H1 (cell line): Measurements from ENCODE around the gene MEGF9. TPM values are rescaled to one million over a fixed set of nuclear protein-coding genes. Genes with fewer than 3 reads are reported as not detected.

Experiments
- CTCF ChIA-PET: fragments of 300-600 bp; sonication (Branson Sonifier 250); formaldehyde crosslinking; loops from one replicate; lab custom pipeline; 2021; ENCODE audit not compliant: partially characterized antibody; lab: Charles Lee
- POLR2A ChIA-PET: fragments of 300-600 bp; sonication (Branson Sonifier 250); formaldehyde crosslinking; loops from one replicate; lab custom pipeline; 2021; ENCODE audit warnings: inconsistent platforms; ENCODE audit not compliant: partially characterized antibody; lab: Charles Lee
- DNase-seq, 2 experiments: peaks; one replicate each; pipeline versions ENCODE4 v3.0.0 to v3.0.0-alpha.2; 2010 to 2022; ENCODE audit warnings: low spot score in 2 of 2, low read depth in 1 of 2, mixed read lengths in 1 of 2
- FAIRE-seq: peaks from 2 replicates; lab custom pipeline; 2011; peaks lifted over from hg19 to GRCh38; lab: Jason Lieb, UNC
- H2AFZ ChIP-seq: 2 replicates; pipeline ENCODE4 v1.8.1; 2012; ENCODE audit warnings: low read length, inconsistent platforms
- H2AK5ac ChIP-seq: 2 replicates; pipeline ENCODE4 v1.6.1; 2013; ENCODE audit warnings: low read depth, low read length
- H2BK120ac ChIP-seq: replicated peaks from 2 replicates; pipeline ENCODE3; 2013; ENCODE audit warnings: low read depth, low read length, inconsistent platforms
- H2BK12ac ChIP-seq: 2 replicates; pipeline ENCODE4 v1.6.1; 2013; ENCODE audit warnings: low read depth, low read length
- H2BK15ac ChIP-seq: 2 replicates; pipeline ENCODE4 v1.6.1; 2013; ENCODE audit warnings: low read length
- H2BK20ac ChIP-seq: 2 replicates; pipeline ENCODE4 v1.6.1; 2013; ENCODE audit warnings: low read length
- H2BK5ac ChIP-seq: 2 replicates; pipeline ENCODE4 v1.6.1; 2013; ENCODE audit warnings: low read depth, low read length
- H3K14ac ChIP-seq: 2 replicates; pipeline ENCODE4 v1.6.1; 2013; ENCODE audit warnings: inconsistent platforms; ENCODE audit not compliant: insufficient read length
- H3K18ac ChIP-seq: 2 replicates; pipeline ENCODE4 v1.6.1; 2013; ENCODE audit warnings: low read length; ENCODE audit errors: extremely low read depth
- H3K23ac ChIP-seq: 2 replicates; pipeline ENCODE4 v1.6.1; 2013; ENCODE audit warnings: inconsistent platforms; ENCODE audit not compliant: insufficient read length
- H3K23me2 ChIP-seq: 2 replicates; pipeline ENCODE4 v1.6.1; 2013; ENCODE audit warnings: low read depth, low read length
- H3K27ac ChIP-seq: 2 replicates; pipeline ENCODE4 v1.6.1; 2011; ENCODE audit warnings: low read depth, low read length, inconsistent platforms
- H3K27me3 ChIP-seq, 4 experiments: replicated peaks in 1 of 4; 1 replicate in 1 of 4; 2 replicates in 3 of 4; pipeline versions ENCODE4 v1.6.1 to v1.8.1; 2011 to 2013; ENCODE audit warnings: low read length in 3 of 4, mild to moderate bottlenecking in 3 of 4, inconsistent platforms in 2 of 4, mixed read lengths in 2 of 4, moderate library complexity in 1 of 4; ENCODE audit not compliant: control insufficient read depth in 3 of 4, insufficient read depth in 3 of 4; ENCODE audit errors: extremely low read depth in 1 of 4
- H3K36me3 ChIP-seq, 4 experiments: 2 replicates each; pipeline versions ENCODE4 v1.6.1 to v1.8.1; 2011 to 2013; ENCODE audit warnings: mild to moderate bottlenecking in 4 of 4, low read length in 3 of 4, moderate library complexity in 2 of 4, control low read depth in 1 of 4, inconsistent platforms in 1 of 4; ENCODE audit not compliant: insufficient read depth in 4 of 4, control insufficient read depth in 2 of 4
- H3K4ac ChIP-seq: replicated peaks from 2 replicates; pipeline ENCODE3; 2013; ENCODE audit warnings: low read length, low read depth, mixed read lengths, inconsistent platforms; ENCODE audit not compliant: insufficient read length
- H3K4me1 ChIP-seq, 4 experiments: replicated peaks in 1 of 4; 1 replicate in 1 of 4; 2 replicates in 3 of 4; pipeline versions ENCODE4 v1.6.1 to v1.8.1; 2011 to 2013; ENCODE audit warnings: low read length in 3 of 4, inconsistent platforms in 2 of 4, mixed read lengths in 1 of 4; ENCODE audit not compliant: insufficient read depth in 4 of 4, control insufficient read depth in 3 of 4
- H3K4me2 ChIP-seq, 2 experiments: 2 replicates each; pipeline versions ENCODE4 v1.6.1 to v1.8.1; 2011 to 2013; ENCODE audit warnings: low read depth in 2 of 2, low read length in 2 of 2, control low read depth in 1 of 2, inconsistent platforms in 1 of 2, mild to moderate bottlenecking in 1 of 2; ENCODE audit not compliant: insufficient read depth in 1 of 2
- H3K4me3 ChIP-seq, 4 experiments: fragments of 200-600, 300-600 bp in 1 of 4; sonication (generic), shearing (Covaris generic), sonication (Bioruptor Twin) in 1 of 4; 2 replicates each; pipeline versions ENCODE4 v1.5.1 to v1.8.1; 2011 to 2016; ENCODE audit warnings: low read length in 4 of 4, low read depth in 3 of 4, control low read depth in 2 of 4, inconsistent platforms in 2 of 4, mild to moderate bottlenecking in 2 of 4, mixed read lengths in 1 of 4, moderate library complexity in 1 of 4; ENCODE audit not compliant: insufficient read depth in 2 of 4; ENCODE audit errors: extremely low read depth in 1 of 4
- H3K56ac ChIP-seq: replicated peaks from 2 replicates; pipeline ENCODE3; 2013; ENCODE audit warnings: low read depth, mild to moderate bottlenecking, mixed read lengths, low read length, inconsistent platforms; ENCODE audit not compliant: insufficient read length
- H3K79me1 ChIP-seq: 2 replicates; pipeline ENCODE4 v1.6.1; 2013; ENCODE audit warnings: low read depth, low read length, control low read depth
- H3K79me2 ChIP-seq, 2 experiments: 2 replicates each; pipeline versions ENCODE4 v1.6.1 to v1.8.1; 2012 to 2013; ENCODE audit warnings: low read length in 2 of 2, mild to moderate bottlenecking in 2 of 2, inconsistent platforms in 1 of 2; ENCODE audit not compliant: insufficient read depth in 2 of 2, control insufficient read depth in 1 of 2
- H3K9ac ChIP-seq, 4 experiments: replicated peaks in 1 of 4; 1 replicate in 1 of 4; 2 replicates in 3 of 4; pipeline versions ENCODE4 v1.6.1 to v1.8.1; 2011 to 2013; ENCODE audit warnings: low read depth in 3 of 4, low read length in 3 of 4, control low read depth in 2 of 4, mild to moderate bottlenecking in 2 of 4, moderate library complexity in 2 of 4, inconsistent platforms in 1 of 4; ENCODE audit errors: extremely low read depth in 1 of 4
- H3K9me3 ChIP-seq, 2 experiments: 2 replicates each; pipeline versions ENCODE4 v1.6.1 to v1.8.1; 2012 to 2013; ENCODE audit warnings: mild to moderate bottlenecking in 2 of 2, moderate library complexity in 2 of 2, control low read depth in 1 of 2, inconsistent platforms in 1 of 2, low read depth in 1 of 2, low read length in 1 of 2, mixed read lengths in 1 of 2; ENCODE audit not compliant: insufficient read depth in 2 of 2
- H4K20me1 ChIP-seq, 2 experiments: replicated peaks in 1 of 2; 2 replicates each; pipeline versions ENCODE3 to v1.8.1; 2011 to 2013; ENCODE audit warnings: inconsistent platforms in 2 of 2, low read length in 2 of 2, mild to moderate bottlenecking in 1 of 2; ENCODE audit not compliant: insufficient read depth in 2 of 2, control insufficient read depth in 1 of 2
- H4K5ac ChIP-seq: 2 replicates; pipeline ENCODE4 v1.6.1; 2013; ENCODE audit warnings: low read length, low read depth, mixed read lengths, inconsistent platforms; ENCODE audit not compliant: insufficient read length
- H4K8ac ChIP-seq: 2 replicates; pipeline ENCODE4 v1.8.0; 2013; ENCODE audit warnings: mild to moderate bottlenecking, moderate library complexity, low read length, inconsistent platforms; ENCODE audit not compliant: insufficient read depth; ENCODE audit errors: extremely low read depth
- H4K91ac ChIP-seq: replicated peaks from 2 replicates; pipeline ENCODE3; 2013; ENCODE audit warnings: low read length, mixed read lengths, inconsistent platforms; ENCODE audit not compliant: insufficient read length
- ASH2L ChIP-seq: fragments of 200-600, 300-600 bp; sonication (generic); IDR thresholded peaks from one replicate; pipeline ENCODE4 v1.7.1; 2017; ENCODE audit warnings: low read length
- BACH1 ChIP-seq: IDR thresholded peaks from 2 replicates; pipeline ENCODE4 v1.6.1; 2012; ENCODE audit warnings: low read length, improper control_type of control experiment
- BCL11A ChIP-seq, 2 experiments: IDR thresholded peaks; one replicate each; pipeline ENCODE4 v1.6.1; 2011; ENCODE audit warnings: low read depth in 2 of 2, low read length in 2 of 2, mild to moderate bottlenecking in 2 of 2
- CBX5 ChIP-seq: fragments of 300-800, 300-1000 bp; sonication (generic); IDR thresholded peaks from 2 replicates; pipeline ENCODE4 v1.7.1; 2016; ENCODE audit warnings: antibody characterized with exemption, low read length, low read depth
- CTBP2 ChIP-seq: IDR thresholded peaks from 2 replicates; pipeline ENCODE4 v1.7.0; 2011; ENCODE audit warnings: borderline replicate concordance, mild to moderate bottlenecking, moderate library complexity, mixed read lengths, low read length; ENCODE audit not compliant: insufficient read depth, insufficient read length
- GTF2F1 ChIP-seq: IDR thresholded peaks from 2 replicates; pipeline ENCODE4 v1.6.1; 2012; ENCODE audit warnings: low read depth, low read length, improper control_type of control experiment, borderline replicate concordance
- HDAC6 ChIP-seq: IDR thresholded peaks from one replicate; pipeline ENCODE4 v1.7.1; 2012; ENCODE audit warnings: low read depth, mild to moderate bottlenecking, inconsistent platforms, low read length, moderate library complexity
- JUND ChIP-seq: IDR thresholded peaks from 2 replicates; pipeline ENCODE4 v1.6.1; 2011; ENCODE audit warnings: mild to moderate bottlenecking, improper control_type of control experiment, low read length
- KDM5A ChIP-seq: fragments of 200-600 bp; IDR thresholded peaks from 2 replicates; pipeline ENCODE4 v1.7.1; 2012; ENCODE audit warnings: mild to moderate bottlenecking, low read length, inconsistent platforms, mixed read lengths
- PHF8 ChIP-seq: fragments of 200-600 bp; sonication (generic); conservative IDR thresholded peaks from 2 replicates; pipeline ENCODE4 v1.7.1; 2012; ENCODE audit warnings: low read depth, mild to moderate bottlenecking, inconsistent platforms, low read length, moderate library complexity
- RBBP5 ChIP-seq: IDR thresholded peaks from 2 replicates; pipeline ENCODE4 v1.7.1; 2012; ENCODE audit warnings: low read depth, mild to moderate bottlenecking, inconsistent platforms, low read length, moderate library complexity, borderline replicate concordance
- RXRA ChIP-seq: IDR thresholded peaks from 2 replicates; pipeline ENCODE4 v1.6.1; 2011; ENCODE audit warnings: low read depth, mild to moderate bottlenecking, low read length, moderate library complexity; ENCODE audit not compliant: insufficient read depth
- SIRT6 ChIP-seq: IDR thresholded peaks from one replicate; pipeline ENCODE4 v1.7.1; 2012; ENCODE audit warnings: low read length, inconsistent platforms
- TAF1 ChIP-seq: IDR thresholded peaks from 2 replicates; pipeline ENCODE4 v1.6.1; 2011; ENCODE audit warnings: mild to moderate bottlenecking, low read depth, low read length
- TAF7 ChIP-seq: optimal IDR thresholded peaks from 2 replicates; pipeline ENCODE3; 2011; ENCODE audit warnings: low read depth, mild to moderate bottlenecking, inconsistent platforms, low read length, moderate library complexity, borderline replicate concordance
- YY1 ChIP-seq: IDR thresholded peaks from 2 replicates; pipeline ENCODE4 v1.6.1; 2011; ENCODE audit warnings: low read depth, mild to moderate bottlenecking, low read length
- WGBS, 2 experiments: shearing (Covaris generic) in 1 of 2; methylation state at CpG; one replicate each; pipeline versions ENCODE4 v1.1.6 to v1.1.7; 2013 to 2015; ENCODE audit warnings: low lambda C conversion rate in 2 of 2, mixed read lengths in 2 of 2, inconsistent platforms in 1 of 2, low coverage in 1 of 2, missing lambda C conversion rate in 1 of 2; ENCODE audit not compliant: insufficient replicate concordance in 2 of 2, insufficient coverage in 1 of 2, insufficient read length in 1 of 2; ENCODE audit errors: extremely low coverage in 1 of 2, missing lambda C conversion rate in 1 of 2; 5-methylcytosine and 5-hydroxymethylcytosine counted together
- polyA plus RNA-seq, 7 experiments: library from polyadenylated mRNA; depleted of rRNA in 3 of 7; stranded (reverse) in 5 of 7; unstranded in 2 of 7; fragments of >200 nt in 5 of 7; fragments of 200-250 nt in 2 of 7; gene quantifications; 1 replicate in 5 of 7; 2 replicates in 1 of 7; 4 replicates in 1 of 7; pipeline versions ENCODE4 v1.2.1 to v1.2.3, GENCODE V29; 2011 to 2013; ENCODE audit warnings: missing spikeins in 2 of 7, mixed read lengths in 2 of 7
- total RNA-seq: library from RNA; stranded (reverse); fragmentation: NEBNext Ultra II Directional; extraction: Animal tissue kit (Norgen Biotek cat#: 25700); gene quantifications from 2 replicates; pipeline ENCODE4 v1.2.1, GENCODE V29; 2021

Gene MEGF9
- total and polyA plus RNA-seq, 2 of the 8 experiments (the other 6 are each of a cell fraction or from before 2014, with no cell fraction given) = 0.45 to 1.8 TPM

- H4K5ac ChIP-seq = no peak overlapping the region
- H3K9me3 ChIP-seq = no peaks in the 10 kb centered on the region
- no peak overlapping the region for H3K4me2 ChIP-seq
- no peaks in the 10 kb centered on the region for H3K4me1 ChIP-seq
- no peaks in the 10 kb centered on the region; a peak in 1 of 7 replicates for H3K27me3 ChIP-seq
- no peak overlapping the region for H2AK5ac ChIP-seq
- no peak overlapping the region for H2BK20ac ChIP-seq
- H3K79me1 ChIP-seq = no peaks in the 10 kb centered on the region
- no peak overlapping the region for H2BK15ac ChIP-seq
- DNase-seq (no peak), FAIRE-seq (no peak)
- H4K91ac ChIP-seq = no peak overlapping the region
- H2BK120ac ChIP-seq = no peak overlapping the region
- H3K23me2 ChIP-seq = no peaks in the 10 kb centered on the region
- no peak overlapping the region for H3K18ac ChIP-seq
- ChIA-PET CTCF (interaction anchor here (0.6 to 0.9 kb wide), 2 partner anchors 24 to 28 kb away, joined by 3 read pairs; no protein-coding TSS in a partner anchor), POLR2A (no interaction called here)
- no peak for TF ChIP-seq KDM5A
- TF ChIP-seq ASH2L = no peak
- no peak for TF ChIP-seq HDAC6
- no peak for TF ChIP-seq YY1
- no peak for TF ChIP-seq SIRT6
- TF ChIP-seq TAF7 = no peak
- no peak for TF ChIP-seq RXRA
- TF ChIP-seq CTBP2 = no peak
- no peak for TF ChIP-seq RBBP5
- TF ChIP-seq CBX5 = no peak
- TF ChIP-seq BACH1 = no peak
- no peak for TF ChIP-seq BCL11A (IDR thresholded peaks at IDR 0.05; ENCODE audit: low read depth in 2 of 2, low read length in 2 of 2)
- no peak for TF ChIP-seq PHF8
- TF ChIP-seq TAF1 = no peak
- no peak for TF ChIP-seq GTF2F1
- TF ChIP-seq JUND = no peak
- no peak overlapping the region for H3K56ac ChIP-seq
- no peak overlapping the region for H2BK5ac ChIP-seq
- no peak overlapping the region for H3K9ac ChIP-seq
- 83% methylated on average over 2 of the region's 2 CpGs; no CpG with 5 or more reads in 1 of the 2 experiments for WGBS, 2 experiments
- H3K23ac ChIP-seq = no peak overlapping the region
- H3K79me2 ChIP-seq = no peaks in the 10 kb centered on the region
- no peak overlapping the region for H3K27ac ChIP-seq
- no peak overlapping the region for H3K4me3 ChIP-seq
- H4K20me1 ChIP-seq = no peaks in the 10 kb centered on the region
- no peak overlapping the region for H2AFZ ChIP-seq
- no peak overlapping the region for H2BK12ac ChIP-seq
- no peak overlapping the region for H4K8ac ChIP-seq
- no peaks in the 10 kb centered on the region for H3K36me3 ChIP-seq
- no peak overlapping the region for H3K14ac ChIP-seq
- H3K4ac ChIP-seq = no peak overlapping the region
Measured at GRCh38 chr9:120707170-120707569, 7.1 kb downstream of the MEGF9 start.
